MM.1S (cell line): ENCODE results near the gene STRN3.

ENCODE experiments used
- CTCF ChIP-seq: fragments of 300-600 bp; sonication (generic); IDR thresholded peaks from 2 replicates; pipeline ENCODE4 v1.5.1; 2016; ENCODE audit warnings: antibody characterized with exemption, low read length, mixed read lengths
- EZH2 ChIP-seq: fragments of 300-600 bp; sonication (generic); optimal IDR thresholded peaks from 2 replicates; pipeline ENCODE3; 2017; ENCODE audit warnings: low read depth, mild to moderate bottlenecking, antibody characterized with exemption, low read length, mixed read lengths
- EZH2phosphoT487 ChIP-seq: fragments of 300-600 bp; sonication (generic); IDR thresholded peaks from 2 replicates; pipeline ENCODE4 v1.6.1; 2018; ENCODE audit warnings: antibody characterized with exemption, low read length

DNA sequence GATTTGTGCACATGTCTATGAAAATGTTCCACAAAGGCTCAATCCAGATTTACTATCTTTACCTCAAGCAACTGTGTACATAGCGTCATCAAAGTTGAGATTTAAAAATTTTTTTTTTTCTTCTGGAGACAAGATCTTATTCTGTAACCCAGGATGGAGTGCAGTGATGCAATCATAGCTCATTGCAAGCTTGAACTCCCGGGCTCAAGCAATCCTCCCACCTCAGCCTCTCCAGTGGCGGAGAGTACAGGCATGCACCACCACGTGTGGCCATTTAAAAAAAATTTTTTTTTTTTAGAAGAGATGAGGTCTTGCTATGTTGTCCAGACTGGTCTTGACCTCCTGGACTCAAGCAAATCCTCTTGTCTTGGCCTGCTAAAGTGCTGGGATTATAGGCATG is 149.5 kb downstream of the STRN3 start:
- no peak for TF ChIP-seq EZH2
- TF ChIP-seq CTCF, result no peak
- TF ChIP-seq EZH2phosphoT487, result no peak
